Measurements from ENCODE around the gene SLC22A23.

- TF ChIP-seq CTCF (IDR thresholded peaks at IDR 0.05; ENCODE audit: low read depth, low read length, missing input control), result no peak
- TF ChIP-seq ZBTB33 (IDR thresholded peaks at IDR 0.05), result no peak
- no peak for TF ChIP-seq MAX (IDR thresholded peaks at IDR 0.05)
- TF ChIP-seq EGR1 (IDR thresholded peaks at IDR 0.05; ENCODE audit: low read depth in 2 of 2), result no peak
- TF ChIP-seq TAF1 (conservative IDR thresholded peaks at IDR 0.05), result no peak
- TF ChIP-seq GABPA (IDR thresholded peaks at IDR 0.05 in 1 of 2, conservative IDR thresholded peaks at IDR 0.05 in 1 of 2), result no peak
- TF ChIP-seq SP1 (IDR thresholded peaks at IDR 0.05), result no peak
- TF ChIP-seq HNF4A (conservative IDR thresholded peaks at IDR 0.05), result no peak
- TF ChIP-seq ATF3 (IDR thresholded peaks at IDR 0.05), result no peak
- no peak for TF ChIP-seq REST (IDR thresholded peaks at IDR 0.05)
- no peak for TF ChIP-seq YY1 (IDR thresholded peaks at IDR 0.05)
- TF ChIP-seq RAD21 (IDR thresholded peaks at IDR 0.05), result no peak
- no peak for TF ChIP-seq JUND (IDR thresholded peaks at IDR 0.05)
- no peak for TF ChIP-seq FOXA1 (IDR thresholded peaks at IDR 0.05)
Observed at GRCh38 chr6:3456395-3456897, 404 bp downstream of the SLC22A23 start.
